Kidney tubule cell (primary cell): Measurements from ENCODE around the gene ZNF362.

Experiments used
- DNase-seq: peaks from one replicate; pipeline ENCODE4 v3.0.0-alpha.2; 2018; ENCODE audit warnings: low spot score

ZNF362 gene

DNA sequence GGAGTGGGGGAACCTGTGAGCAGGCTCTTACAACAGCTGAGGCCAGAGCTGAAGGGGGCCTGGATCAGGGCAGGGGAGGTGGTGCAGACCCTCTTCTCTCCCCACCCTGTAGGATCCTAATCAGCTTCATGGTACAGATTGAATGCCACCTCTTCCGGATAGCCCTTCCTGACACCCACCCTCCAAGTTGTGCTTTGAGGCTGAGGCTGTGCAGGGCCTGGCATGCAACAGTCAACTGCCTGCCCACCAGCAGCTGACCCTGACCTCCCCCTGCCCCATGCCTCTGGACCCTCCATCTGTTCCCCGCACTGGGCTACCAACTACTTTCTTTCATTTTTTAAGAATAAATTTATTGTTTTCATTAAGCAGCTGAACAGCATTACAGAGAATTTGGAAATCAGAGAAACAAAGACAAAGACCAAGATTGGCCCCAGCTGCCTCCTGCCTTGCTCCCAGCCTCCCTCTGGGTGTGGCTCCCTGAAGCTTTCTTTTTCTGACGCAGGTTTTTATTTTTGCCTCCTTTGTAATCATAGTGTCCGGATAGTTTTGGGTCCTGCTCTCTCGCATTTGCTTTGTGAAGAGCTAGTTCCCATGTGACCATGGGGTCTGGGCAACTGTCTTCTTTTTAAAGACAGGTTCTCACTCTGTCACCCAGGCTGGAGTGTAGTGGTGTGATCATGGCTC is 12.8 kb downstream of the ZNF362 start:
- DNase-seq = no peak

GRCh38 chr1:33269621-33270020 is 13.3 kb downstream of the ZNF362 start:
- no peak for DNase-seq

GRCh38 chr1:33270379-33270778 is 14.1 kb downstream of the ZNF362 start:
- DNase-seq = no peak

GRCh38 chr1:33270808-33271465 is 14.6 kb downstream of the ZNF362 start:
- DNase-seq = no peak

GRCh38 chr1:33271666-33272505 is 15.6 kb downstream of the ZNF362 start:
- no peak for DNase-seq

DNA sequence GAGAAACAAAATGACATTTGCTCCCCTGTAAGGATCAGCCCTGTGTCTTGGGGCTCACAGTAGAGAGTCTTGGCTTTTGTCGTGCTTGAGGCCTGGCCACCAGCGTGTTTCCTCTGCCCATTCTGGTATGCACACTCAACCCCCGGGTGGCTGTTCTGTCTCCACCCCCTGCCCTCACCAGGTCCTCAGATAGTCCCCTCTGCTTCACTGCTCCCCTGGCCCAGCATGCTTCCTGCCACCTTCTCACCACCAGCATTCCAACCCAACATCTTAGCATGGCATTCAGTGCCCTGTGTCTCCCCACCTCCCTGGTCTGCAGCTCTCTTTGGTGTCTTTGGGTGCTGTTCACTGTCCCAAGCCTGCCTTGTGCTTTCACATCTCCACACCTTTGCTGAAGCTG is 16.2 kb downstream of the ZNF362 start:
- no peak for DNase-seq

GRCh38 chr1:33272930-33273329 is 16.6 kb downstream of the ZNF362 start:
- no peak for DNase-seq

- DNase-seq = no peak
These were observed 17.1 kb downstream of the ZNF362 start for GRCh38 chr1:33273406-33273805.

DNA sequence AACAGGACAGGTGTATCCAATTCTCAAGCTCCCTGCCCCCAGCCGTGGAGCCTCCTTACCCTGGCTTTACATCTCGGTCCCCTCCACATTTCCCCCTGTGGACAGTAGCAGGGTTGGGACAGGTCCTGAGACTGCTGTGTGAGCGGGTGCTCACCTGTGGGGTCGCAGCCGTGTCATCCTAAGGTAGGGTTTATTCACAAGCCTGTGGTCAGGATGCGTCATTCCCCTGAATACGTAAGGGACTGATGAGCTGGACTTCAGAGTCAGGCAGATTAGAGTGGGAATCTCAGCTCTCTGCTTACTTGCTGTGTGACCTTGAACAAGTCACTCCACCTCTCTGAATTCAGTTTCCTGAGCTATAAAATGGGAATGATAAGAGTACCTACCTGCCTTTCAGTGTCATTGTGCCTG is 17.7 kb downstream of the ZNF362 start:
- DNase-seq = peak; percentile 17

GRCh38 chr1:33274446-33274845 is 18.2 kb downstream of the ZNF362 start:
- no peak for DNase-seq

- no peak for DNase-seq
These were observed 18.9 kb downstream of the ZNF362 start for GRCh38 chr1:33275195-33275594.

DNA sequence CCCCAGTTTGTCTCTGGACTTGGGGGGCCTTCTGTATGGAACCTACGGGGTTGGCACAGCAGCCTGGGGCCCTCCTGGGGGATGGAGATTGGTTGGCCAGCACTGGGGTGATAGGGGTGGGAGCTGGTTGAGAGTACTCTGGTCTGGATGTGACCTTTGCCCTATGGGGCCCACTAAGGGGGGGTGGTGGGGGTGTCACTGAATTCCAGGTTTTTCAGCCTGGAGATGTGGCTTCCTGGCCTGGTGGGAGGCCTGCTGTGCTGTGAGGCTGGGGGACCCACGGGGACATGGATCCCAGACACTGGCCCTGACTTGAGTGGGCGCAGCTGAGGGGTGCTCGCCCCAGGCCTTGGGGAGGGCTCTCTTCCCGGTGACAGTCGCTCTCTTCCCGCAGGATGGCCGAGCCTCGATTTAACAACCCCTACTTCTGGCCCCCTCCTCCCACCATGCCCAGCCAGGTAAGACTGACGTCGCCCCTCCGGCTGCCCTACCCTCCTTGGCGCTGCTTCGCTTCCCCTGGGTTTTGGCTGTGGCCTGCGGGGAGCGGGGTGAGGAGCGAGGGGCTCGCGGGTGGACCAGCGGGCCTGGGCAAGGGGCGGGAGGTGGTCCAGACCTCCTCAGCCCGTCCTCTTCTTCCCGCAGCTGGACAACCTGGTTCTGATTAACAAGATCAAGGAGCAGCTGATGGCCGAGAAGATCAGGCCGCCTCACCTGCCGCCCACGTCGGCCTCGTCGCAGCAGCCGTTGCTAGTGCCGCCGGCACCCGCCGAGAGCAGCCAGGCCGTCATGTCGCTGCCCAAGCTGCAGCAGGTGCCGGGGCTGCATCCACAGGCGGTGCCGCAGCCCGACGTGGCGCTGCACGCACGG is 19.6 kb downstream of the ZNF362 start:
- no peak for DNase-seq

- no peak for DNase-seq
These were observed 20.4 kb downstream of the ZNF362 start for GRCh38 chr1:33276573-33277298.

- no peak for DNase-seq
These were observed 21.3 kb downstream of the ZNF362 start for GRCh38 chr1:33277488-33278084.

DNA sequence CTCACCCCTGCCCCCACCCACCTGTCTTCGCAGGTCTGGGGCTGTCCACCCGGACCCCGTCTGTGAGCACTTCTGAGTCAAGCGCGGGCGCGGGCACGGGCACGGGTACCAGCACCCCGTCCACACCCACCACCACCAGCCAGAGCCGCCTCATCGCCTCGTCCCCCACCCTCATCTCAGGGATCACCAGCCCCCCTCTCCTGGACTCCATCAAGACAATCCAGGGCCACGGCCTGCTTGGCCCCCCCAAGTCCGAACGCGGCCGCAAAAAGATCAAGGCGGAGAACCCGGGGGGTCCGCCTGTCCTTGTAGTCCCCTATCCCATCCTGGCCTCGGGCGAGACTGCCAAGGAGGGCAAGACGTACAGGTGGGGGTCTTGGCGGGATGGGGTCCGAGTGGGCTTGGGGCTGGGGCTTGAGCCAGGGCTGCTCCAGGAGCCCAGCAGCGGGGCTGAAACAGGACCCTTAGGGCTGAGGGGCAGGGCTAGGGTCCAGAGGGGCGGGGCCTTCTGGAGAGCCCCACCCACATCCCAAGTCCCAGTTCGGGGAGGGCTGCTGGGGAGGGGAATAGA is 23.9 kb downstream of the ZNF362 start:
- DNase-seq = no peak

DNA sequence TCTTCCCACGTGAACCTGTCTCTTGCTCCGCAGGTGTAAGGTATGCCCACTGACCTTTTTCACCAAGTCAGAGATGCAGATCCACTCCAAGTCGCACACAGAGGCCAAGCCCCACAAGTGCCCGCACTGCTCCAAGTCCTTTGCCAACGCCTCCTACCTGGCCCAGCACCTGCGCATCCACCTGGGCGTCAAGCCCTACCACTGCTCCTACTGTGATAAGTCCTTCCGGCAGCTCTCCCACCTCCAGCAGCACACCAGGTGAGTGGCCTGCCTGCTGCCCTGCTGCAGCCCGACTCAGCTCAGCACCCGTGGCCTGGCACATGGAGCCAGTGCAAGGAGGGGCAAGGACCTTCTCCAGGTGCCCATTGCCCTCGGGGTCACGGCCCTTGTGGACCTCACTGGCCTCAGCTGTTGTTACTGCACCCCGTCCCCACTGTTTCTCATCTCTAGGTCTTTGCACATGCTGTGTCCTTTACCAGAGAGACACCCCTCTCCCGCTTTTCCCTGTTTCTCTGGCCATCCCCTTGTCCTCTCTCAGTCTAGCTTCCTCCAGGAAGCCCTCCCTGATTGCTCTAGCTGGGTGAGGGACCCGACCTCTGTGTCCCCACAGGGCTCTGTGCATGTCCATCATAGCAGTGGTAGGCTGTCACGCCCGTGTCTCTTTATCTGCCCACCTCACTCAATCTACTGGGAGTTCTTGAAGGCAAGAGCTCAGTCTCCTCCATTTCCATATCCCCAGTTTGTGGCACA is 25.4 kb downstream of the ZNF362 start:
- DNase-seq = no peak

DNA sequence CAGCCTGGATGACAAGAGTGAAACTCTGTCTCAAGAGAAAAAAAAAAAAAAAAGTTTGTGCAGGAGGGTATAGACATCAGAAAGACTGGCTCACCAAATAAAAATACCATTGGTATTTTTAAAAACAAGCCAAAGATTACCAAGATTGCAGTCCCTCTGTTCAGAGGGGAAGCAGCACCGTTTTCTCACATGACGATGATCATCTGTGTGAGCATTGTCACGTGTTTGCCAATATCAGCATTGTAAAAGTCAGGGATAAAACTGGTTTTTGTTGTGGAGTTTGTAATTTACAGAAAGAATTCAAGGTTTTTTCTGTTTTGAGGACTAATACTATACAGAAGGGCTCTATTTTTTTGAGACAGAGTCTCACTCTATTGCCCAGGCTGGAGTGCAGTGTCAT is 26.5 kb downstream of the ZNF362 start:
- DNase-seq = no peak

GRCh38 chr1:33284049-33284448 is 27.8 kb downstream of the ZNF362 start:
- DNase-seq = no peak

DNA sequence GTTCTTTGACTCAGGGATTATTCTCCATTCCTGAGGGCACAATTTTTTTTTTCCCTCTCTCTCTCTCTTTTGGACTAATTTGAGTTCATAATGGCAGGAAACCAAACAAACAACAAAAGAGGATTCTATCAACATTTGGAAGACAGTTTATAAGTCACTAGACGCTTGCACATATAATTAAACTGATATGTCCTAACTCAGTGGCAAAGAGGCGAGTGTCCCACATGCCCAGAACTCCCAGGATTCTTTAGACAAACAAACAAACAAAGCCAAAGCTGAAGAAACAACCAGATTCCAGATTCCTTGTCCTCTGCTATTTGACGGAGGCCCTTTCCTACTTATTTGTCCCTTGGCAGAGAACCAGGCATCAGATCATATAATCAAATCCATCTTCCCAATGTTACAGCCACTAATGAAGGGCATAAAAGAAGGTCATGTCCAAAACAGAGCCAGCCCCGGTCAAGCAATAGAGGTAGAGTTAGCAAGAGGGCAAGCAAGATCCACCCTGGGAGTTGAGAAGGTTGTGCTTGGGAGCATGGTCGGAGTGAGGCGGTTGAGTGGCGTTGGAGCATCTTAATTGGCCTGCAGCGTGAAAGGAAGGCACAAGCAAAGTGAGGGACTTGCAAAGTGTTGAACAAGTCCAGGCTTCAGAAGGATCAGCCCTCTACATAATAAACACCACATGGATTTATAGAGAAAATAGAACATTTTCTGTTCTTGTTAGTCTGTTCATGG is 30.3 kb downstream of the ZNF362 start:
- DNase-seq = no peak
